DMS 273 (cell line): Measurements from ENCODE around the gene TPBGL.
A peak's percentile ranks its signal among the peaks of the same experiment; 100 is the strongest.

Experiments
- DNase-seq: peaks from one replicate; lab custom pipeline; 2025; ENCODE audit not compliant: unreplicated experiment; lab: John Stamatoyannopoulos, UW

Gene TPBGL

GRCh38 chr11:75245356-75246005, 4.9 kb downstream of the TPBGL start:
- DNase-seq, result no peak

GRCh38 chr11:75246006-75246670, 5.6 kb downstream of the TPBGL start:
- DNase-seq, result no peak

- no peak for DNase-seq
Measured at GRCh38 chr11:75246671-75247350, 6.2 kb downstream of the TPBGL start.

GRCh38 chr11:75248924-75249256, 8.3 kb downstream of the TPBGL start:
- DNase-seq, result no peak

- DNase-seq, result no peak
Measured at GRCh38 chr11:75249704-75250103, 9.1 kb downstream of the TPBGL start.

- no peak for DNase-seq
Measured at GRCh38 chr11:75254326-75254725, 13.8 kb downstream of the TPBGL start.

GRCh38 chr11:75260396-75261170, 20.0 kb downstream of the TPBGL start:
- DNase-seq, result no peak

GRCh38 chr11:75261902-75262361, 21.4 kb downstream of the TPBGL start:
- DNase-seq, result no peak

- DNase-seq, result no peak
Measured at GRCh38 chr11:75262436-75262835, 21.9 kb downstream of the TPBGL start.

GRCh38 chr11:75262961-75263852, 22.6 kb downstream of the TPBGL start:
- DNase-seq, result no peak

- peak; percentile 18 for DNase-seq
Measured at GRCh38 chr11:75263944-75264349, 23.4 kb downstream of the TPBGL start.

- no peak for DNase-seq
Measured at GRCh38 chr11:75264356-75264755, 23.8 kb downstream of the TPBGL start.

- DNase-seq, result no peak
Measured at GRCh38 chr11:75264971-75265370, 24.4 kb downstream of the TPBGL start.

- DNase-seq, result no peak
Measured at GRCh38 chr11:75265851-75266531, 25.4 kb downstream of the TPBGL start.

- DNase-seq, result no peak
Measured at GRCh38 chr11:75267171-75267970, 26.8 kb downstream of the TPBGL start.

- DNase-seq, result no peak
Measured at GRCh38 chr11:75268626-75269366, 28.2 kb downstream of the TPBGL start.

- DNase-seq, result no peak
Measured at GRCh38 chr11:75269367-75269660, 28.7 kb downstream of the TPBGL start.

- DNase-seq, result no peak
Measured at GRCh38 chr11:75269896-75270295, 29.3 kb downstream of the TPBGL start.
